ENCODE results near the gene ACBD7.

ACBD7 gene

GRCh38 chr10:15088428-15089261 lies at the start of gene ACBD7:
ACBD7 (minus strand) TSS chr10:15088776; CDS start chr10:15088728, 48 bp downstream.
- DNase-seq: peak; percentile 80

DNA sequence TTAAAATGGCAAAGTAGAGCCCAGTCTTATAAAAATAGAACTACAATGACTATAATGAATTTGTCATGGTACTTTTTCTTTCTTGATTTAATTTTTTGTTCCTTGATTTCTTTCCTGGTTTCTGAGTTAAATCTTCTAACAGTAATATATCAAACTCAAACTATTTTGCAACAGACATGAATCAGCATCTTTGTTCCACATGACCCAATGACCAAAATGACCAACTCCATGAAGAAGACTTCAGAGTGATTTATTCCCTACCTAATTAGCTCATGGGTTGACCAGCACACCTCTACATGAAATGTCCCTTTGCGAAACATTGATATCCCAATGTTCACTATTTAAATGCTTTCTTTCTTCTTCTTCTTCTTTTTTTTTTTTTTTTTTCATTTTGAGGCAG lies 49.1 kb upstream of the ACBD7 start:
- DNase-seq: no peak

- no peak for DNase-seq
Measured at GRCh38 chr10:15137036-15137359, 48.4 kb upstream of the ACBD7 start.

DNA sequence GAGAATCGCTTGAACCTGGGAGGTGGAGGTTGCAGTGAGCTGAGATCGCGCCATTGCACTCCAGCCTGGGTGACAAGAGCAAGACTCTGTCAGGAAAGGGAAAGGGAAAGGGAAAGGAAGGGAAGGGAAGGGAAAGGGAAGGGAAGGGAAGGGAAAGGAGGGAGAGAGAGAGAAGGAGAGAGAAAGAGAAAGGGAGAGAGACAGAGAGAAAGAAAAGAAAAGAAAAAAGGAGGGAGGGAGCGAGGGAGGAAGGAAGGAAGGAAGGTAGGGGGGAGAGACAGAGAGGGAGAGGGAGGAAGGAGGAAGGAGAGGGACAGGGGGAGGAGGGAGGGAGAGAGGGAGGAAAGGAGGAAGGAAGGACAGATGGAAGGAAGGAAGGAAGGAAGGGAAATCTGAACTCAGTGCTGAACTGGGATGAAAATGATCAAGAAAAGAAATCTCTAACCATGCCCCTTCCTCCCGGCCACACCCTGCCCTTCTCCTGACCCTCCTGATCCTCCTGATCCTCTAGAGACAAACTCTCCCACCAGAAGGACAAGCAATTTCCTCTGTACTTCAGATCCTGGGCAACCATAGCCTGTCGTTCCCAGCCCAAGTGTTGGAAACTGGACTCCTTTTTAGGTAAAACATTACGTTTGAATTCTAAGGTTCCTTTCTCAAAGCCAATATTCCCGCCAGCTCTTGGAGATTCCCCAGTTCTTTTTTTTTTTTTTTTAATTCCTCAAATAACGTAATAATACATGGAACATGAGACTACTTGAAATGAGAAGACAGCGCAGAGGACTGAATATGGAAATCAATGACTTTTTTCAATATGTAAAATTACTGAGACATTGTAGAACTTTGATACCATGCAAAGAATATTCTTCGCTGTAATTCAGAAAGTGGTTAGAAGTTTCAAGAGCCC lies 47.8 kb upstream of the ACBD7 start:
- DNase-seq: no peak

DNA sequence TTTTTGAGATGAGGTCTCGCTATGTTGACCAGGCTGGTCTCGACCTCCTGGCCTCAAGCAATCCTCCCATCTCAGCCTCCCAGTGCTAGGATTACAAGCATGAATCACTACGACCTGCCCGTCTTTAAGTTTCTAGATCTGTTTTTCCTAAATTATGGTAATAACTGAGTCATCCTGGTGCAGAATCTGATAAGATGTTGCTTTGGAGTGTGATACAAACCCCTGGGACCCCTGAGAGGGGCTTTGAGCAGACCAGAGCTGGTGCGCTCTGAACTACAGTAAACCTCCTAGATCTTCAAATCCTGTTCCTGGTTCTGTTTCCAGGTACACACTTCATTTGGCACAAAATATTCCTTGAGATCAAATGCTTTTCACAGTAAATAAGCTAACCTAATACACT lies 42.8 kb upstream of the ACBD7 start:
- no peak for DNase-seq

DNA sequence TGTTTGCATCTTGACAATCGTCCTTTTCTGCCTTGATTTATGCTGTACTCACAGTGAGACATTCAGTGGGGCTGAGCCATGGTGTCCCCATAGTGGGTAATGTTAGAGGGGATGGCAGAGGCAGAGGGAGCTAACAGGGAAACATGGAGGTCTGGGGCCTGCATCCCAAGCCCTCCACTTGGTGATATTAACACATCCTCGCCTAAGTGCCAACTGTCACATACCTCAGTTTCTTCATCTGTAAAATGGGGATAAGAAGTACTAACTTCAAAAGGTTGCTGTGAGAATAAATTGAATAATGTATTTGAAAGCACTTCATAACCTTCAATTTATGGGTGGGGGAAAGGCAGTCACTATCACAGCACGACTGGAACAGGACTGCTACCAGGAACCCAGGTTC lies 36.3 kb upstream of the ACBD7 start:
- no peak for DNase-seq

- DNase-seq: no peak
Measured at GRCh38 chr10:15124190-15124589, 35.6 kb upstream of the ACBD7 start.

- no peak for DNase-seq
Measured at GRCh38 chr10:15123749-15124184, 35.2 kb upstream of the ACBD7 start.

DNA sequence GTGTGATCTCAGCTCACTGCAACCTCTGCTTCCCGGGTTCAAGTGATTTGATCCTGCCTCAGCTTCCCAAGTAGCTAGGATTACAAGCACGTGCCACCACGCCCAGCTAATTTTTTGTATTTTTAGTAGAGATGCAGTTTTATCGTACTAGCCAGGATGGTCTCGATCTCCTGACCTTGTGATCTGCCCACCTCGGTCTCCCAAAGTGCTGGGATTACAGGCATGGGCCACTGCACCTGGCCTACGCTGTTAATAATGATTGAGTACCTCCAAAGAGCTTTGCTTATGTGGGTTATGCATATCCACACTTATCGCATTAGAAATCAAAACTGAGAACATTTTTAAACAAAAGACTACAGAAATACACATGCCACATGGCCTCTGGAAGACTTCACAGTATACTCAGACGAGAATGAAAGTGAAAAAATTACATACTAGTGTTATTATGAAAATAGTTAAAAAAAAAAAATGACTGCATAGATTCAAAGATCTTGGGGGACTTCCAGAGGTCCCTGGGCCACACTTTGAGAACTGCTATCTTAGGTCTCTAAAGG lies 34.0 kb upstream of the ACBD7 start:
- no peak for DNase-seq

- DNase-seq: no peak
Measured at GRCh38 chr10:15121707-15122106, 33.1 kb upstream of the ACBD7 start.

- DNase-seq: no peak
Measured at GRCh38 chr10:15120523-15120922, 31.9 kb upstream of the ACBD7 start.

- DNase-seq: no peak
Measured at GRCh38 chr10:15118615-15119014, 30.0 kb upstream of the ACBD7 start.

GRCh38 chr10:15116225-15116624 lies 27.6 kb upstream of the ACBD7 start:
- no peak for DNase-seq

GRCh38 chr10:15113766-15114165 lies 25.2 kb upstream of the ACBD7 start:
- no peak for DNase-seq

GRCh38 chr10:15112657-15113056 lies 24.1 kb upstream of the ACBD7 start:
- no peak for DNase-seq

DNA sequence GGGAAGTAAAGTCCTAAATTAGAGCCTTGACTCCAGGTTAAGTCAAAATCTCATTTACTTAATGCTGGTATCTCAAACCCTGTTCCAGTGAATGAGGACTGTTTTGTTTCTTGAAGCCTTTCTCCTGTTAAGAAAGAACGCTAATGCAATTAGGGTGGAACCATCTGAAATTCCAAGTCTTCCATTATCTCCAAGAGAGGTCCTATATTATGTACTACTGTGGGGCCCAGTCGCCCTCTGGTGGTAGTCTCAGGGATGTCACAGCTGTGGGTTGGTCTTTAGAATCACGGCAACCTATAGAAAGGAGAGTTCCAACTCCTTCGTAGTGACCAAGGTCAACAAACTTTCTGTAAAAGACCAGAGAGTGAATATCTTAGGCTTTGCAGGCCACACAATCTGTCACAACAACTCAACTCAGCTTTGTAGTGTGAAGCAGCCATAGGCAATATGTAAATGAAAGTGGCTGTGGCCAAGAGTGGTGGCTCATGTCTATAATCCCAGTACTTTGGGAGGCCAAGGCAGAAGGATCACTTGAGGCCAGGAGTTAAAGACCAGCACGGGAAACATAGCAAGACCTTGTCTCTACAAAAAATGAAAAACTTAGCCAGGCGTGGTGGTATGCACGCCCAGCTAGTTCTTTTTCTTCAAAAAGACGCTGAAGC lies 17.9 kb upstream of the ACBD7 start:
- DNase-seq: peak; percentile 73

GRCh38 chr10:15103513-15103912 lies 14.9 kb upstream of the ACBD7 start:
- DNase-seq: no peak

DNA sequence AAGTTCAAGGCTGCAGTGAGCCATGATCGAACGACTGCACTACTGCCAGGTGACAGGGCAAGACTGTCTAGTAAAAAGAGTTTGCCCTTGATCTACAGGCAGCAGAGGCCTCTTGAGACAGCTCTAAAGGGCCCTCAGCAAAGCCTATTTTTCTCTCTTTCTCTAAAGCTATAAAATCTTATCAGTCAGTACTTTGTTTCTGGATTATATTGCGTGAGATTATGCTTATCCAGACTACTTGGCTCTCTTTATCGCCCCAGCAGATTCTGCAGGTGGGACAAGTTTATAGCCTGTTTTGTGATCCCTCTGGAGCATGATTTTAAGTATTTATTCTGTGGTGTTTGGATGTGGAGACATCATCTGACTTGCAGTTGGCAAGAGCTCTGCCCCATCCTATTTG lies 11.3 kb upstream of the ACBD7 start:
- DNase-seq: no peak

- peak; percentile 94 for DNase-seq
Measured at GRCh38 chr10:15097011-15097812, 8.6 kb upstream of the ACBD7 start, which contains the start of gene RPP38. RPP38 (plus strand) TSS chr10:15097355; CDS start chr10:15103315, 5,960 bp downstream.

DNA sequence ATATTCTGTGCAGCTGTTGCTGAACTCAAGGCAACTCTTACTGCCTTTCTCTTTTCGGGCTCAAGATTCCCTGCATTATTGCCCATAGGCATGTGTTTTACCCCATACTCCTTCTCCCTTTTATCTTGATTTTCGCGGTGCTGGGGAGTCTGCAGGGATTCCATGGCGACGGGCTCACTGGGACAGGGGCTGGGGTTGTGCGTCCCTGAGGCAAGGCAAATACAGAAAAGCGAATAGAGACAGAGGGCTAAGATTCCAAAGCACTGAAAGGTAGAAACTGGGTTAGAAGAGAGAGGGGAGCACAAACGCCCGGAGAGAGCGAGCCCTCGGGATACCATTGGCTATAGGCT lies 8.1 kb upstream of the ACBD7 start:
- DNase-seq: no peak

- no peak for DNase-seq
Measured at GRCh38 chr10:15092855-15093408, 4.4 kb upstream of the ACBD7 start.

DNA sequence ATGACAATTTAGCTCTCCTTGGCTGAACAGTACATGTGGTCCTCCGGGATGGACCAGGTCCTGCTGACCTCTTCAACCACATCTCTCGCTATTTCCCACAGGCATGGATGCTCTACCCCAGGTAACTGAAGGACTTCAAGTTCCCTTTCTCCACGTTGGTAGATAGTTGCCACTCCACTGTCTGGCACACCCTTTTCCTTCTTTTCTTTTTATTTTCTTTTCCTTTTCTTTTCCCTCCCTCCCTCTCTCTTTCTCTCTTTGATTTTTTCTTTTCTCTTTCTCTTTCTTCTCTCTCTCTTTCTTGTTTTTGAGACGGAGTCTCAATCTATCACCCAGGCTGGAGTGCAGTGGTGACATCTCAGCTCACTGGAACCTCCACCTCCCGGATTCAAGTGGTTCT lies 2.8 kb upstream of the ACBD7 start:
- DNase-seq: no peak

All from CD4-positive, alpha-beta T cell treated with Interleukin-21 for 1 hour (primary cell).